HCT116 (cell line): ENCODE data around the gene CCDC183.

Experiments used
- CTCF ChIP-seq, 3 experiments: fragments of 200-600 bp in 1 of 3; sonication (generic) in 1 of 3; IDR thresholded peaks in 2 of 3; conservative IDR thresholded peaks in 1 of 3; 2 replicates each; pipeline ENCODE4 v1.5.1; 2012 to 2017; ENCODE audit warnings: low read depth in 2 of 3, low read length in 2 of 3, antibody characterized with exemption in 1 of 3, borderline replicate concordance in 1 of 3, control low read depth in 1 of 3, mild to moderate bottlenecking in 1 of 3, mixed read lengths in 1 of 3, mixed run types in 1 of 3, moderate library complexity in 1 of 3; ENCODE audit not compliant: insufficient read depth in 1 of 3
- RAD21 ChIP-seq: IDR thresholded peaks from 2 replicates; pipeline ENCODE4 v1.6.1; 2012; ENCODE audit warnings: low read depth, mild to moderate bottlenecking

- TF ChIP-seq RAD21 (no peak), CTCF (IDR thresholded peaks at IDR 0.05 in 2 of 3, conservative IDR thresholded peaks at IDR 0.05 in 1 of 3; ENCODE audit: borderline replicate concordance in 1 of 3, insufficient read depth in 1 of 3, low read depth in 2 of 3, low read length in 2 of 3) (no peak)
Measured at GRCh38 chr9:136846376-136847087, 50.4 kb downstream of the CCDC183 start.
